ENCODE measurements around the gene TTN.

Gene TTN

GRCh38 chr2:178480227-178481181 is 326.7 kb downstream of the TTN start, which contains the start of gene PLEKHA3:
TSS of gene PLEKHA3 (plus strand) at chr2:178480457. CDS start at chr2:178480870, 413 bp downstream.
- peak; percentile 68 for DNase-seq

- no peak for DNase-seq
Measured at GRCh38 chr2:178479758-178480226, 327.4 kb downstream of the TTN start.

- DNase-seq, result no peak
Measured at GRCh38 chr2:178479275-178479616, 328.0 kb downstream of the TTN start.

- peak; percentile 81 for DNase-seq
Measured at GRCh38 chr2:178478439-178479274, 328.6 kb downstream of the TTN start, which contains the start of gene FKBP7. TSS of gene FKBP7 (minus strand) at chr2:178478600. CDS start at chr2:178478499, 101 bp downstream.

- DNase-seq, result no peak
Measured at GRCh38 chr2:178478130-178478438, 329.1 kb downstream of the TTN start.

GRCh38 chr2:178477443-178478129 is 329.6 kb downstream of the TTN start:
- DNase-seq, result no peak

GRCh38 chr2:178476477-178476876 is 330.7 kb downstream of the TTN start:
- no peak for DNase-seq

Measured in effector CD4-positive, alpha-beta T cell (primary cell).